Mesendoderm (in vitro differentiated cells): ENCODE measurements around the gene SCUBE3.

ENCODE experiments used
- DNase-seq: peaks from one replicate; pipeline ENCODE4 v3.0.0; 2013
- H2AK5ac ChIP-seq: 2 replicates; pipeline ENCODE4 v1.6.1; 2013; ENCODE audit warnings: low read length, inconsistent platforms
- H2BK120ac ChIP-seq: 2 replicates; pipeline ENCODE4 v1.6.1; 2013; ENCODE audit warnings: low read depth, mild to moderate bottlenecking, low read length, moderate library complexity, mixed read lengths
- H2BK15ac ChIP-seq: replicated peaks from 2 replicates; pipeline ENCODE4 v1.6.1; 2013; ENCODE audit warnings: low read depth, mild to moderate bottlenecking, moderate library complexity
- H2BK5ac ChIP-seq: 2 replicates; pipeline ENCODE4 v1.6.1; 2013; ENCODE audit warnings: low read length, inconsistent platforms
- H3K18ac ChIP-seq: 2 replicates; pipeline ENCODE4 v1.6.1; 2013; ENCODE audit warnings: mild to moderate bottlenecking, low read length, mixed read lengths
- H3K23ac ChIP-seq: one replicate; pipeline ENCODE4 v1.6.1; 2013; ENCODE audit warnings: low read length
- H3K27ac ChIP-seq: 2 replicates; pipeline ENCODE4 v1.5.1; 2013; ENCODE audit warnings: low read depth, mild to moderate bottlenecking, inconsistent platforms, low read length, moderate library complexity
- H3K27me3 ChIP-seq: 2 replicates; pipeline ENCODE4 v1.6.1; 2013; ENCODE audit warnings: low read length, control low read depth, mild to moderate bottlenecking, inconsistent platforms; ENCODE audit not compliant: insufficient read depth, poor library complexity
- H3K36me3 ChIP-seq: 2 replicates; pipeline ENCODE4 v1.6.1; 2013; ENCODE audit warnings: low read length, inconsistent platforms; ENCODE audit not compliant: control insufficient read depth, insufficient read depth
- H3K4ac ChIP-seq: one replicate; pipeline ENCODE4 v1.6.1; 2013; ENCODE audit warnings: low read depth, mild to moderate bottlenecking, low read length, moderate library complexity
- H3K4me1 ChIP-seq: 2 replicates; pipeline ENCODE4 v1.6.1; 2013; ENCODE audit warnings: low read depth, low read length, inconsistent platforms; ENCODE audit not compliant: control insufficient read depth
- H3K4me2 ChIP-seq: 2 replicates; pipeline ENCODE4 v1.6.1; 2013; ENCODE audit warnings: low read length
- H3K4me3 ChIP-seq: 2 replicates; pipeline ENCODE4 v1.5.1; 2013; ENCODE audit warnings: mild to moderate bottlenecking, low read length
- H3K56ac ChIP-seq: one replicate; pipeline ENCODE4 v1.6.1; 2013; ENCODE audit warnings: low read length
- H3K79me1 ChIP-seq: 2 replicates; pipeline ENCODE4 v1.6.1; 2013; ENCODE audit warnings: low read length, inconsistent platforms
- H3K79me2 ChIP-seq: 2 replicates; pipeline ENCODE4 v1.6.1; 2013; ENCODE audit warnings: mild to moderate bottlenecking, low read length; ENCODE audit not compliant: control insufficient read depth, insufficient read depth
- H3K9ac ChIP-seq: 2 replicates; pipeline ENCODE4 v1.6.1; 2013; ENCODE audit warnings: low read length, inconsistent platforms
- H4K5ac ChIP-seq: one replicate; pipeline ENCODE4 v1.6.1; 2013; ENCODE audit warnings: low read length
- H4K8ac ChIP-seq: one replicate; pipeline ENCODE4 v1.6.1; 2013; ENCODE audit warnings: low read depth, mild to moderate bottlenecking, control low read depth, low read length, moderate library complexity
- WGBS: extraction: QIAGEN DNeasy Blood & Tissue Kit; methylation state at CpG from one replicate; pipeline ENCODE4 v1.1.7; 2013; ENCODE audit warnings: low lambda C conversion rate, missing lambda C conversion rate; ENCODE audit not compliant: insufficient coverage; ENCODE audit errors: extremely low coverage; 5-methylcytosine and 5-hydroxymethylcytosine counted together

Gene SCUBE3

DNA sequence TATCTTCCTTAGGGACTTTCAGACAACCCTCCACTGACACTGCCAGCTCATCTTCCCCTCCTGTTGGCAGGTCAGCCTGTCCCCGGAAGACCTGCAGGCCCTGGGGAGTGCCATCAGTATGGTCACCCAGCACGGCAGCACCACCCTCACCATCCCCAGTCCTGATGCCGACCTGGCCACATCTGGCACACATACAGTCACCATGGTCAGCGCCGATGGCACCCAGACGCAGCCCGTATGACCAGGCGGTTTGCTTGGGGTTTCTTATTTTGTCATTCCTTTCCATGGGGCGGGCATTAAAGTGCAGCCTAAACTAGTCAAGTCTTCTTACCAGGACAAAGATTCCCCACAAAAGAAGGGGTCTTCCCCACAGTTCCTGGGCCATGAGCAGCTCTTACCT lies 79.9 kb downstream of the SCUBE3 start:
- no peak overlapping the region for H3K9ac ChIP-seq
- no peaks in the 10 kb centered on the region for H3K27me3 ChIP-seq
- no peak overlapping the region for H3K4ac ChIP-seq
- no peak overlapping the region for H2BK120ac ChIP-seq
- DNase-seq = no peak
- no peak overlapping the region for H3K4me3 ChIP-seq
- no peak overlapping the region for H3K27ac ChIP-seq
- no peaks in the 10 kb centered on the region for H3K79me1 ChIP-seq
- H3K4me2 ChIP-seq = no peak overlapping the region
- H3K4me1 ChIP-seq = no peaks in the 10 kb centered on the region
- WGBS = no CpG with 5 or more reads among the region's 9 CpGs
- no peak overlapping the region for H2BK15ac ChIP-seq
- no peak overlapping the region for H2BK5ac ChIP-seq
- no peak overlapping the region for H3K56ac ChIP-seq
- no peaks in the 10 kb centered on the region for H3K79me2 ChIP-seq
- no peak overlapping the region for H3K18ac ChIP-seq
- no peaks in the 10 kb centered on the region for H3K36me3 ChIP-seq
- no peak overlapping the region for H4K8ac ChIP-seq
- H2AK5ac ChIP-seq = no peak overlapping the region
- no peak overlapping the region for H4K5ac ChIP-seq
- H3K23ac ChIP-seq = no peak overlapping the region

DNA sequence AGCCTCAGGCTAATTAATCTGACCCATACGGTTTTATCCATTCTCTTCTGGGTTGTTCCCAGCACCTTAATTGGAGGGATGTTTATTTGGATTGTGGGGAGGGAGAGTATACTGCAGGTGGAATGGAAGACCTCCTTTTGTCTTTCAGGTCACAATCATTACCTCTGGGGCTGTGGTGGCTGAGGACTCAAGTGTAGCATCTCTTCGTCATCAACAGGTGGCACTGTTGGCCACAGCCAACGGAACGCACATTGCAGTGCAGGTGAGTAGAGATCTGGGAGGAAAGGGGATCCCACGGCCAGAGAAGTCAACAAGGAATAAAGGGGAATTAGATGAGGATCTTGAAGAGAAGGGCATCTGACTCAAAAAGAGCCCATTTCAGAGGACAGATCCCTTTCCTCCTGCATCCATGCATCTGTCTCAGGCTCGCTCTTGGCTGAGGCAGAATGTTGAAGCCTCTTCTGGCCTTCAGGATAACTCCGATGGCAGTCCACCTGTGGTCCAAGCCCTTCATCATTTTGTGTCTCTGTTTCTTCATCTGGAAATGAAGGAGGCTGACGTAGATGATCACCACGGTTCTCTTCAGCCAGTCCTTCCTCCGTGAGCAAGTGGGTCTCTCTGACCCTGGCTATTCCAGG lies 80.7 kb downstream of the SCUBE3 start:
- Histone ChIP-seq H4K5ac (no peak overlapping the region), H2BK120ac (no peak overlapping the region), H3K18ac (no peak overlapping the region), H4K8ac (no peak overlapping the region), H3K4me1 (peaks cover 4% of the 10 kb centered on the region), H3K79me1 (no peaks in the 10 kb centered on the region), H3K36me3 (no peaks in the 10 kb centered on the region), H3K4me3 (no peak overlapping the region), H3K4ac (no peak overlapping the region), H3K56ac (no peak overlapping the region), H3K27ac (no peak overlapping the region), H2AK5ac (no peak overlapping the region), H2BK5ac (no peak overlapping the region), H3K4me2 (no peak overlapping the region), H3K27me3 (no peaks in the 10 kb centered on the region), H3K23ac (no peak overlapping the region), H3K9ac (no peak overlapping the region), H3K79me2 (no peaks in the 10 kb centered on the region), H2BK15ac (no peak overlapping the region)
- WGBS = no CpG with 5 or more reads among the region's 10 CpGs
- DNase-seq = peak; percentile 72

DNA sequence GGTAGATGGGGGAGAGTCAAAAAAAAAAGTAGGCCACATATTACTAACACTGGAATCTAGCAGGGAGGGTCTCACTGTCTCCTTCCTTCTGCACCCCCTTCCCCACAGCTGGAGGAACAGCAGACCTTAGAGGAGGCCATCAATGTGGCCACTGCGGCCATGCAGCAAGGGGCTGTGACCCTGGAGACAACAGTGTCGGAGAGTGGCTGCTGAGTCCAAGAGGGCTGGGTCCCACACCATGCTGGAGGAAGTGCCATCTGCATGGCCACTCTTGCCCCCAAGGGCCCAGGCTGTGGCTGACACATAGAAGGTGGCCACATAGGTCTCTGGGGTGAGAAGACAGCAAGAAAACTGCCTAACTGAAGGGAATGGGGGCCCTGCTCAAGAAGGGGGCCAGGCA lies 81.3 kb downstream of the SCUBE3 start:
- Histone ChIP-seq H2BK120ac (no peak overlapping the region), H3K4ac (no peak overlapping the region), H3K27me3 (no peaks in the 10 kb centered on the region), H3K56ac (no peak overlapping the region), H4K8ac (no peak overlapping the region), H3K79me2 (no peaks in the 10 kb centered on the region), H2BK15ac (no peak overlapping the region), H4K5ac (no peak overlapping the region), H3K27ac (no peak overlapping the region), H2AK5ac (no peak overlapping the region), H3K79me1 (no peaks in the 10 kb centered on the region), H3K23ac (no peak overlapping the region), H3K4me2 (no peak overlapping the region), H2BK5ac (no peak overlapping the region), H3K4me3 (no peak overlapping the region), H3K36me3 (no peaks in the 10 kb centered on the region), H3K18ac (no peak overlapping the region), H3K9ac (no peak overlapping the region), H3K4me1 (peaks cover 5% of the 10 kb centered on the region)
- DNase-seq = no peak
- no CpG with 5 or more reads among the region's 2 CpGs for WGBS

DNA sequence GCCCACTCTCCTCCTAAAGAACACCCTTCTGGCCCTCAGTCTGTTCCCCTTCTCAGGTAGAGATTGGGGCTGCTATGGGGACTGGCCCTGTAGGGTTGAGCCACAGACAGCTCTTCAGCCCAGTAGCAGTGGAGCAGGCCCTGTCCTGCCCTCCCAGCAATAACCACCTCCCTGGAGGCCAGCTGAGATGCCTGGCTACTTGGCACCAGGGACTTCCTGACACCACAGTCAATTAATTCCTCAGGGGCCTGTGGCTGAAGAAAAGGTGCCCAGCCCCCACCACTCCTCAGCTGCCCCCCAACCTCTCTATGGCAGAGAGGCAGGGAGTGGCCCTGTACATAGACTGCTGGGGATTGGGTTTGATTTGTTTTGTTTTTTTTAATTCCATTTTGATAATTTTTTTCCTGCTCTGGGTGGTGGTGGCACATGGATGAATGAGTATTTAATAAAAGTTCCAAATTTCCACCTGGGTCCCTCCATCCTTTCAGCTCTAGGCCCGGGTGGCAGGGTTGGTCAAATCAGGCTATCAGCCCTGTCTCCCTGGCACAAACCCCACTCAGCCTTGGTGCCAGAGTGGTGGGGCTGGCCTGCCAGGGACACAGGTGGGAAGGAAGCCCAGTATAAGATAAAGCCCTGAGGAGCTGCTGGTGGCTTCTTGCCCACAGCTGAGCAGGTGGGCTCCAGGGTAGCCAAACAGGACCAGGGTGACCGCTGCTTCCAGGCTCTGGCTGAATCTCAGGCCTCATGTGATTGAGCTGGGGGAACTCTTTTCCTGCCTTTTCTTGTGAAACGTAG lies 82.0 kb downstream of the SCUBE3 start:
- no peak overlapping the region for H3K23ac ChIP-seq
- no peak overlapping the region for H3K9ac ChIP-seq
- no peak overlapping the region for H3K4me2 ChIP-seq
- H4K8ac ChIP-seq = no peak overlapping the region
- H2BK5ac ChIP-seq = no peak overlapping the region
- no peaks in the 10 kb centered on the region for H3K36me3 ChIP-seq
- peaks cover 5% of the 10 kb centered on the region for H3K4me1 ChIP-seq
- no peak overlapping the region for H3K56ac ChIP-seq
- no peaks in the 10 kb centered on the region for H3K27me3 ChIP-seq
- WGBS = no CpG with 5 or more reads among the region's 3 CpGs
- no peak overlapping the region for H3K4ac ChIP-seq
- no peak for DNase-seq
- H3K79me1 ChIP-seq = no peaks in the 10 kb centered on the region
- H2AK5ac ChIP-seq = no peak overlapping the region
- H3K27ac ChIP-seq = no peak overlapping the region
- H3K4me3 ChIP-seq = no peak overlapping the region
- no peak overlapping the region for H4K5ac ChIP-seq
- H2BK15ac ChIP-seq = no peak overlapping the region
- H3K18ac ChIP-seq = no peak overlapping the region
- H3K79me2 ChIP-seq = no peaks in the 10 kb centered on the region
- H2BK120ac ChIP-seq = no peak overlapping the region

GRCh38 chr6:35296931-35297600 lies 83.3 kb downstream of the SCUBE3 start:
- Histone ChIP-seq H2BK120ac (no peak overlapping the region), H3K27ac (no peak overlapping the region), H3K4ac (no peak overlapping the region), H2AK5ac (peak overlapping the region; percentile 5), H3K18ac (no peak overlapping the region), H3K79me2 (no peaks in the 10 kb centered on the region), H3K4me1 (peaks cover 5% of the 10 kb centered on the region), H2BK5ac (no peak overlapping the region), H3K36me3 (no peaks in the 10 kb centered on the region), H2BK15ac (no peak overlapping the region), H3K4me2 (no peak overlapping the region), H3K27me3 (no peaks in the 10 kb centered on the region), H3K9ac (peak overlapping the region; percentile 28), H3K4me3 (no peak overlapping the region), H4K8ac (no peak overlapping the region), H3K56ac (peak overlapping the region; percentile 29), H3K23ac (no peak overlapping the region), H4K5ac (no peak overlapping the region), H3K79me1 (no peaks in the 10 kb centered on the region)
- DNase-seq = no peak
- WGBS = no CpG with 5 or more reads among the region's 6 CpGs
